Measurements from ENCODE around the gene DCLRE1A.

DCLRE1A gene

DNA sequence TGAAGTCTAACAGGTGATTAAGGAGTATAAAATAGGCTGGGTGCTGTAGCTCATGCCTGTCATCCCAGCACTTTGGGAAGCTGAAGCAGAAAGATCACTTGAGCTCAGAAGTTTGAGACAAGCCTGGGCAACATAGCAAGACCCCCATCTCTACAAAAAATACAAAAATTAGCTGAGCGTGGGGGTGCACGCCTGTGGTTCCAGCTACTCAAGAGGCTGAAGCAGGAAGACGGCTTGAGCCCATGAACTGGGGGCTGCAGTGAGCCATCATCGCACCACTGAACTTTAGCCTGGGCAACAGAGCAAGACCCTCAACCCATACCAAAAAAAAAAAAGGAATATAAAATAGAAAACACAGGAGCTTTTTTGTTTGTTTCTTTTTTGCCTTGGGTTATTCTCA is 47.4 kb downstream of the DCLRE1A start:
- Histone ChIP-seq H3K9me2 (replicated peaks; ENCODE audit: low read depth, low read length) (no peaks in the 10 kb centered on the region), H3F3A (ENCODE audit: low read depth) (no peaks in the 10 kb centered on the region), H3K36me3 (ENCODE audit: insufficient read depth, low read length) (no peaks in the 10 kb centered on the region), H3K27me3 (ENCODE audit: insufficient read depth, low read length, poor library complexity, severe bottlenecking) (no peaks in the 10 kb centered on the region), H3K79me2 (ENCODE audit: insufficient read depth, low read length) (no peaks in the 10 kb centered on the region), H3K4me3 (ENCODE audit: low read length, poor library complexity, severe bottlenecking) (no peak overlapping the region), H3K9me3 (ENCODE audit: insufficient read depth, low read depth, low read length) (no peaks in the 10 kb centered on the region), H3K4me1 (ENCODE audit: insufficient read depth, low read length, poor library complexity, severe bottlenecking) (no peaks in the 10 kb centered on the region), H3K9ac (ENCODE audit: low read depth, low read length, poor library complexity, severe bottlenecking) (no peak overlapping the region), H2AFZ (ENCODE audit: low read length) (no peak overlapping the region), H4K20me1 (ENCODE audit: insufficient read depth, low read length, poor library complexity, severe bottlenecking) (no peaks in the 10 kb centered on the region), H3K4me2 (ENCODE audit: low read depth, low read length, poor library complexity, severe bottlenecking) (no peak overlapping the region)
- TF ChIP-seq, protein P1, sequence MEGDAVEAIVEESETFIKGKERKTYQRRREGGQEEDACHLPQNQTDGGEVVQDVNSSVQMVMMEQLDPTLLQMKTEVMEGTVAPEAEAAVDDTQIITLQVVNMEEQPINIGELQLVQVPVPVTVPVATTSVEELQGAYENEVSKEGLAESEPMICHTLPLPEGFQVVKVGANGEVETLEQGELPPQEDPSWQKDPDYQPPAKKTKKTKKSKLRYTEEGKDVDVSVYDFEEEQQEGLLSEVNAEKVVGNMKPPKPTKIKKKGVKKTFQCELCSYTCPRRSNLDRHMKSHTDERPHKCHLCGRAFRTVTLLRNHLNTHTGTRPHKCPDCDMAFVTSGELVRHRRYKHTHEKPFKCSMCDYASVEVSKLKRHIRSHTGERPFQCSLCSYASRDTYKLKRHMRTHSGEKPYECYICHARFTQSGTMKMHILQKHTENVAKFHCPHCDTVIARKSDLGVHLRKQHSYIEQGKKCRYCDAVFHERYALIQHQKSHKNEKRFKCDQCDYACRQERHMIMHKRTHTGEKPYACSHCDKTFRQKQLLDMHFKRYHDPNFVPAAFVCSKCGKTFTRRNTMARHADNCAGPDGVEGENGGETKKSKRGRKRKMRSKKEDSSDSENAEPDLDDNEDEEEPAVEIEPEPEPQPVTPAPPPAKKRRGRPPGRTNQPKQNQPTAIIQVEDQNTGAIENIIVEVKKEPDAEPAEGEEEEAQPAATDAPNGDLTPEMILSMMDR (conservative IDR thresholded peaks at IDR 0.05; ENCODE audit: low read length): no peak
- TF ChIP-seq EZH2phosphoT487 (IDR thresholded peaks at IDR 0.05; ENCODE audit: borderline replicate concordance): no peak

DNA sequence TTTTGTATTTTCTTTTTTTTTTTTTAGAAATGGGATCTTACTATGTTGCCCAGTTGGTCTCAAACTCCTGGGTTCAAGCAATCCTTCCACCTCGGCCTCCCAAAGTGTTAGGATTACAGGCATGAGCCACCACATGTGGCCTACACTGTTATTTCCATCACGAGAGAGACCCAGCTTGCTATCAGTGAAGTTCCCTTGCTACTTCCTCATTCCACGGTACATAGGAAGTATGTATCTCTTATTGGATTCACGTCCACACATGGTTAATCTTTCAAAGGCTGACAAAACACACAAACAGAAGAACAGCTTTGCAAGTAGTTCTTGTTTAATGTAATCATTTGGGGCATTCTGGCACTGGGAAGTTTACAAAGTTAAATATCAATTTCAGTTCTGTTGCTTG is 50.9 kb downstream of the DCLRE1A start:
- Histone ChIP-seq H3K4me2 (ENCODE audit: low read depth, low read length, poor library complexity, severe bottlenecking) (no peak overlapping the region), H3K79me2 (ENCODE audit: insufficient read depth, low read length) (no peaks in the 10 kb centered on the region), H4K20me1 (ENCODE audit: insufficient read depth, low read length, poor library complexity, severe bottlenecking) (no peaks in the 10 kb centered on the region), H3K9me2 (replicated peaks; ENCODE audit: low read depth, low read length) (no peaks in the 10 kb centered on the region), H3K9ac (ENCODE audit: low read depth, low read length, poor library complexity, severe bottlenecking) (no peak overlapping the region), H3K27me3 (ENCODE audit: insufficient read depth, low read length, poor library complexity, severe bottlenecking) (no peaks in the 10 kb centered on the region), H3F3A (ENCODE audit: low read depth) (no peaks in the 10 kb centered on the region), H3K4me3 (ENCODE audit: low read length, poor library complexity, severe bottlenecking) (no peak overlapping the region), H3K4me1 (ENCODE audit: insufficient read depth, low read length, poor library complexity, severe bottlenecking) (no peaks in the 10 kb centered on the region), H2AFZ (ENCODE audit: low read length) (peak overlapping the region; percentile 42), H3K36me3 (ENCODE audit: insufficient read depth, low read length) (no peaks in the 10 kb centered on the region), H3K9me3 (ENCODE audit: insufficient read depth, low read depth, low read length) (no peaks in the 10 kb centered on the region)
- TF ChIP-seq, protein P1 (conservative IDR thresholded peaks at IDR 0.05; ENCODE audit: low read length): no peak
- TF ChIP-seq EZH2phosphoT487 (IDR thresholded peaks at IDR 0.05; ENCODE audit: borderline replicate concordance): no peak

DNA sequence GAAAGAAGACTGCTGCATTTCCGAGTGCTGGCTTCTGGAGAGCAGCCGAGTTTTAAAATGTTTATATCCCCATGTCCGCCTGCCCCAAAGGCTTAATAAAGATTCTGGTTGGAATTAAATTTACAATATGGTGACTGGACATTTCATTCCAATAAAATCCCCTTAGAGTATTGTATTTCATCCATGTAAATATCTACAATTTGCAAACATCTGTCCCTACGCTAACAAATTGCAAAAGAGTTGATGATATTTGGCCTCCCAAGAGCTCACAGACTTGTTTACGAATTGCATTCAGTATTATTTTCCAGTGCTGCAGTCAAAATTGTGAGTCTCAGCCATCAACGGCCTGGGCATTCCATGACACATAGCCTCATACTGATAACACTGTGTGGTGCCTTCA is 52.3 kb downstream of the DCLRE1A start:
- Histone ChIP-seq H3K4me2 (ENCODE audit: low read depth, low read length, poor library complexity, severe bottlenecking) (no peak overlapping the region), H2AFZ (ENCODE audit: low read length) (0 out of 2 replicates have a peak overlapping the region, but pooled peaks have one; percentile 21)
- TF ChIP-seq EZH2phosphoT487 (IDR thresholded peaks at IDR 0.05; ENCODE audit: borderline replicate concordance): no peak
- TF ChIP-seq, protein P1 (conservative IDR thresholded peaks at IDR 0.05; ENCODE audit: low read length): no peak

More for the DNA sequence above, 52.3 kb downstream of the DCLRE1A start:
- Histone ChIP-seq H3K4me1 (ENCODE audit: insufficient read depth, low read length, poor library complexity, severe bottlenecking) (no peaks in the 10 kb centered on the region), H3K9ac (ENCODE audit: low read depth, low read length, poor library complexity, severe bottlenecking) (no peak overlapping the region), H3F3A (ENCODE audit: low read depth) (no peaks in the 10 kb centered on the region), H3K27me3 (ENCODE audit: insufficient read depth, low read length, poor library complexity, severe bottlenecking) (no peaks in the 10 kb centered on the region), H3K9me2 (replicated peaks; ENCODE audit: low read depth, low read length) (no peaks in the 10 kb centered on the region), H4K20me1 (ENCODE audit: insufficient read depth, low read length, poor library complexity, severe bottlenecking) (no peaks in the 10 kb centered on the region), H3K36me3 (ENCODE audit: insufficient read depth, low read length) (no peaks in the 10 kb centered on the region), H3K79me2 (ENCODE audit: insufficient read depth, low read length) (no peaks in the 10 kb centered on the region), H3K4me3 (ENCODE audit: low read length, poor library complexity, severe bottlenecking) (no peak overlapping the region), H3K9me3 (ENCODE audit: insufficient read depth, low read depth, low read length) (no peaks in the 10 kb centered on the region)
